Keratinocyte (primary cell): ENCODE data around the gene PLXNA2. TPM values are rescaled to one million over a fixed set of nuclear protein-coding genes. Genes with fewer than 3 reads are reported as not detected.

Source experiments
- DNase-seq: peaks from one replicate; pipeline ENCODE4 v3.0.0-alpha.2; 2011; ENCODE audit warnings: low read depth, missing footprints, low spot score
- FAIRE-seq: peaks from 2 replicates; lab custom pipeline; 2011; peaks lifted over from hg19 to GRCh38; lab: Jason Lieb, UNC
- H2AFZ ChIP-seq: 2 replicates; pipeline ENCODE4 v1.6.0; 2012; ENCODE audit warnings: low read length, control low read depth, inconsistent platforms; ENCODE audit not compliant: control insufficient read depth
- H3K27ac ChIP-seq: 2 replicates; pipeline ENCODE4 v1.5.1; 2011; ENCODE audit warnings: low read length; ENCODE audit not compliant: control insufficient read depth, insufficient read depth
- H3K27me3 ChIP-seq: 3 replicates; pipeline ENCODE4 v1.6.0; 2011; ENCODE audit warnings: low read length; ENCODE audit not compliant: control insufficient read depth, insufficient read depth; ENCODE audit errors: extremely low read depth
- H3K36me3 ChIP-seq, 2 experiments: 2 replicates in 1 of 2; 3 replicates in 1 of 2; pipeline ENCODE4 v1.5.1; 2011; ENCODE audit warnings: low read length in 2 of 2, mild to moderate bottlenecking in 1 of 2; ENCODE audit not compliant: control insufficient read depth in 2 of 2, insufficient read depth in 2 of 2; ENCODE audit errors: extremely low read depth in 1 of 2
- H3K4me1 ChIP-seq: 3 replicates; pipeline ENCODE4 v1.5.1; 2011; ENCODE audit warnings: low read length; ENCODE audit not compliant: control insufficient read depth, insufficient read depth; ENCODE audit errors: extremely low read depth
- H3K4me2 ChIP-seq: 3 replicates; pipeline ENCODE4 v1.6.0; 2011; ENCODE audit warnings: low read depth, low read length; ENCODE audit not compliant: control insufficient read depth, insufficient read depth; ENCODE audit errors: extremely low read depth
- H3K4me3 ChIP-seq, 3 experiments: fragments of 200-600 bp in 1 of 3; sonication (generic) in 1 of 3; 2 replicates in 2 of 3; 3 replicates in 1 of 3; pipeline ENCODE4 v1.5.1; 2011 to 2016; ENCODE audit warnings: low read length in 3 of 3, mild to moderate bottlenecking in 3 of 3, control low read depth in 2 of 3, inconsistent platforms in 1 of 3, low read depth in 1 of 3, mixed read lengths in 1 of 3, mixed run types in 1 of 3, moderate library complexity in 1 of 3; ENCODE audit not compliant: control insufficient read depth in 2 of 3, insufficient read depth in 2 of 3; ENCODE audit errors: extremely low read depth in 1 of 3
- H3K79me2 ChIP-seq: 2 replicates; pipeline ENCODE4 v1.6.0; 2012; ENCODE audit warnings: low read length; ENCODE audit not compliant: control insufficient read depth, insufficient read depth
- H3K9ac ChIP-seq: 3 replicates; pipeline ENCODE4 v1.6.0; 2011; ENCODE audit warnings: low read length; ENCODE audit not compliant: control insufficient read depth, insufficient read depth; ENCODE audit errors: extremely low read depth
- H3K9me1 ChIP-seq: 3 replicates; pipeline ENCODE4 v1.6.0; 2011; ENCODE audit warnings: low read length; ENCODE audit not compliant: control insufficient read depth, insufficient read depth; ENCODE audit errors: extremely low read depth
- H3K9me3 ChIP-seq: 2 replicates; pipeline ENCODE4 v1.5.1; 2012; ENCODE audit warnings: low read depth, low read length; ENCODE audit not compliant: control insufficient read depth
- H4K20me1 ChIP-seq: 3 replicates; pipeline ENCODE4 v1.6.0; 2011; ENCODE audit warnings: low read length; ENCODE audit not compliant: control insufficient read depth, insufficient read depth; ENCODE audit errors: extremely low read depth
- EZH2 ChIP-seq: IDR thresholded peaks from one replicate; pipeline ENCODE4 v1.6.1; 2012; ENCODE audit warnings: inconsistent platforms, mild to moderate bottlenecking, low read length, moderate library complexity
- dilution Hi-C: fragments of 300-500 bp; cut with MboI; formaldehyde crosslinking; loops from one replicate; pipeline ENCODE4 v1.7.0; 2020; ENCODE audit warnings: low sequenced_read_pairs; ENCODE audit not compliant: extremely low pct_ligation_motif_present
- polyA plus RNA-seq, 5 experiments: library from polyadenylated mRNA; depleted of rRNA in 3 of 5; stranded (reverse) in 3 of 5; stranded (forward) in 1 of 5; unstranded in 1 of 5; fragments of >200 nt; gene quantifications; 1 replicate in 1 of 5; 2 replicates in 3 of 5; 3 replicates in 1 of 5; pipeline versions ENCODE4 v1.2.1 to v1.2.3, GENCODE V29; 2011 to 2012; ENCODE audit warnings: missing spikeins in 2 of 5, low read depth in 1 of 5, low replicate concordance in 1 of 5
- TF ChIP-seq, protein P1 (sequence below), 3 experiments: IDR thresholded peaks in 1 of 3; conservative IDR thresholded peaks in 1 of 3; optimal IDR thresholded peaks in 1 of 3; 2 replicates in 2 of 3; 3 replicates in 1 of 3; pipeline versions ENCODE3 to v1.5.1; 2011; ENCODE audit warnings: low read length in 3 of 3, mild to moderate bottlenecking in 3 of 3, moderate library complexity in 2 of 3, control low read depth in 1 of 3, inconsistent platforms in 1 of 3; ENCODE audit not compliant: insufficient read depth in 2 of 3; ENCODE audit errors: extremely low read depth in 1 of 3

Gene PLXNA2
- polyA plus RNA-seq, 1 donor (not counting 4 experiments of a cell fraction or from before 2014, with no cell fraction given) = 6.7 TPM

DNA sequence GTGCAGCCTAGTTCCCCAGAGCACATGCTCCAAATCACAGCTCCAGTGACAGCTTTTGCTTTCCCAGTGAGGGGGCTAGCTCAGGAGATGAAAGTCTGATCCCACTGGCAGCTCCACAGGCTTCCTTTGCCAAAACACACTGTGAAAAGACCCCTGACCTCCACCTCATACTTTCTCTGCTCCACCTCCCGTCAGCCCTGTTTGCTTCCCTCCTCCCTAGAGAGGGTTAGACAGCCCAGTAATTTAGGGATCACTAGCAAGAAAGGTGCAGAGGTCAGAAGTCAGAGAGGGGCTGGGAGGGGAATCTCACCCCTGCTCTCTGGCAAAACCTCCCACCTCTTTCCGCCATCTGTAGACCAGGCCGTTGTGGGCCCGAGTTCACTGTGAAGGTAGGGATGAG lies 62.8 kb downstream of the PLXNA2 start:
- no peak for FAIRE-seq
- H3K9me1 ChIP-seq = peaks cover 2% of the 10 kb centered on the region
- no peak overlapping the region for H3K27ac ChIP-seq
- no peak overlapping the region for H3K9ac ChIP-seq
- H3K4me1 ChIP-seq = peaks cover 46% of the 10 kb centered on the region
- no peak overlapping the region for H3K4me2 ChIP-seq
- no peaks in the 10 kb centered on the region for H4K20me1 ChIP-seq
- H3K9me3 ChIP-seq = no peaks in the 10 kb centered on the region
- dilution Hi-C loops = no loop called here
- H2AFZ ChIP-seq = no peak overlapping the region
- no peaks in the 10 kb centered on the region for H3K79me2 ChIP-seq
- no peak overlapping the region for H3K4me3 ChIP-seq
- no peak for DNase-seq
- H3K36me3 ChIP-seq = peaks cover 0 to 6% of the 10 kb centered on the region in 2 experiments
- TF ChIP-seq, protein P1, sequence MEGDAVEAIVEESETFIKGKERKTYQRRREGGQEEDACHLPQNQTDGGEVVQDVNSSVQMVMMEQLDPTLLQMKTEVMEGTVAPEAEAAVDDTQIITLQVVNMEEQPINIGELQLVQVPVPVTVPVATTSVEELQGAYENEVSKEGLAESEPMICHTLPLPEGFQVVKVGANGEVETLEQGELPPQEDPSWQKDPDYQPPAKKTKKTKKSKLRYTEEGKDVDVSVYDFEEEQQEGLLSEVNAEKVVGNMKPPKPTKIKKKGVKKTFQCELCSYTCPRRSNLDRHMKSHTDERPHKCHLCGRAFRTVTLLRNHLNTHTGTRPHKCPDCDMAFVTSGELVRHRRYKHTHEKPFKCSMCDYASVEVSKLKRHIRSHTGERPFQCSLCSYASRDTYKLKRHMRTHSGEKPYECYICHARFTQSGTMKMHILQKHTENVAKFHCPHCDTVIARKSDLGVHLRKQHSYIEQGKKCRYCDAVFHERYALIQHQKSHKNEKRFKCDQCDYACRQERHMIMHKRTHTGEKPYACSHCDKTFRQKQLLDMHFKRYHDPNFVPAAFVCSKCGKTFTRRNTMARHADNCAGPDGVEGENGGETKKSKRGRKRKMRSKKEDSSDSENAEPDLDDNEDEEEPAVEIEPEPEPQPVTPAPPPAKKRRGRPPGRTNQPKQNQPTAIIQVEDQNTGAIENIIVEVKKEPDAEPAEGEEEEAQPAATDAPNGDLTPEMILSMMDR (optimal IDR thresholded peaks at IDR 0.05 in 1 of 3, IDR thresholded peaks at IDR 0.05 in 1 of 3, conservative IDR thresholded peaks at IDR 0.05 in 1 of 3; ENCODE audit: extremely low read depth in 1 of 3, insufficient read depth in 2 of 3, low read length in 3 of 3) = no peak
- no peak for TF ChIP-seq EZH2
- H3K27me3 ChIP-seq = no peaks in the 10 kb centered on the region

GRCh38 chr1:208180421-208180820 lies 63.8 kb downstream of the PLXNA2 start:
- no peak overlapping the region for H3K4me2 ChIP-seq
- H3K9me3 ChIP-seq = no peaks in the 10 kb centered on the region
- no peak overlapping the region for H3K9ac ChIP-seq
- dilution Hi-C loops = no loop called here
- no peaks in the 10 kb centered on the region for H3K79me2 ChIP-seq
- DNase-seq (no peak), FAIRE-seq (no peak)
- no peaks in the 10 kb centered on the region for H3K27me3 ChIP-seq
- no peak for TF ChIP-seq EZH2
- TF ChIP-seq, protein P1 (optimal IDR thresholded peaks at IDR 0.05 in 1 of 3, IDR thresholded peaks at IDR 0.05 in 1 of 3, conservative IDR thresholded peaks at IDR 0.05 in 1 of 3; ENCODE audit: extremely low read depth in 1 of 3, insufficient read depth in 2 of 3, low read length in 3 of 3) = no peak
- no peaks in the 10 kb centered on the region for H4K20me1 ChIP-seq
- H2AFZ ChIP-seq = no peak overlapping the region
- H3K36me3 ChIP-seq = peaks cover 0 to 13% of the 10 kb centered on the region in 2 experiments
- H3K27ac ChIP-seq = no peak overlapping the region
- no peak overlapping the region for H3K4me3 ChIP-seq
- H3K4me1 ChIP-seq = peaks cover 40% of the 10 kb centered on the region
- H3K9me1 ChIP-seq = peaks cover 2% of the 10 kb centered on the region
